A204.1 (cell line): Measurements from ENCODE around the gene AGMAT.

Experiments used
- FAIRE-seq: peaks from 2 replicates; lab custom pipeline; 2012; peaks lifted over from hg19 to GRCh38; lab: Jason Lieb, UNC

AGMAT gene

DNA sequence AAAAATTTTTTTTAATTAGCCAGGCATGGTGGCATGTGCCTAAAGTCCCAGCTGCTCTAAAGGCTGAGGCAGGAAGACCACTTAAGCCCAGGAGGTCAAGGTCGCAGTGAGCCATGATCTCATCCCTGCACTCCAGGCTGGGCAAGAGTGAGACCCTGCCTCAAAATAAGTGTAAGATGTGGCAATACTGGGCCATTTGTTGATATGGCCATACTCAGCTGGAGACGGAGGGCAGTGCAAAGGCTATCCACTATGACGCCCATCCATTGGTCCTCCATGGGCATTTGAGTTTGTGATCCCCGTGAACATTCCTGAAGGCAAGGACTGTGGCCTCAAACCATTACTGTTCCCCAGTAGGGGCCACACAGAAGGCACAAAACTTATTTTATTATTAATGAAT is 62.3 kb downstream of the AGMAT start:
- FAIRE-seq: no peak
